IMR-90 (cell line): Measurements from ENCODE around the gene SIRPD. TPM values are rescaled to one million over a fixed set of nuclear protein-coding genes. Genes with fewer than 3 reads are reported as not detected.

Source experiments
- ATAC-seq: fragments of 200-7000 bp; cut with Tn5 transposase; 2 replicates; pipeline ENCODE4 v1.9.1; 2020; ENCODE audit warnings: low read depth, mild to moderate bottlenecking, moderate library complexity
- BruUV-seq: library from RNA; stranded (reverse); fragments of 400-500 nt; replicated peaks from 2 replicates; lab custom pipeline; 2021; lab: Mats Ljungman, UMichigan
- CTCF ChIA-PET: fragments of 300-600 bp; formaldehyde crosslinking; extraction: SDS; loops from one replicate; lab custom pipeline; 2021; ENCODE audit warnings: antibody characterized with exemption; lab: Yijun Ruan, JAX
- POLR2A ChIA-PET: fragments of 300-600 bp; sonication (Branson Sonifier 250); formaldehyde crosslinking; loops from one replicate; lab custom pipeline; 2022; ENCODE audit warnings: antibody characterized with exemption; ENCODE audit not compliant: unreplicated experiment; lab: Charles Lee
- DNase-seq: peaks from one replicate; pipeline ENCODE4 v3.0.0; 2013
- H2AFZ ChIP-seq: replicated peaks from 2 replicates; pipeline ENCODE3; 2013; ENCODE audit warnings: low read length, mild to moderate bottlenecking; ENCODE audit not compliant: poor library complexity
- H2AK5ac ChIP-seq: 2 replicates; pipeline ENCODE4 v1.6.1; 2013; ENCODE audit warnings: low read depth, low read length, inconsistent platforms
- H2AK9ac ChIP-seq: replicated peaks from 2 replicates; pipeline ENCODE3; 2013; ENCODE audit warnings: mild to moderate bottlenecking, low read depth, low read length, moderate library complexity; ENCODE audit not compliant: poor library complexity
- H2BK120ac ChIP-seq: 2 replicates; pipeline ENCODE4 v1.6.1; 2013; ENCODE audit warnings: low read depth, low read length, inconsistent platforms
- H2BK15ac ChIP-seq: 3 replicates; pipeline ENCODE4 v1.6.1; 2013; ENCODE audit warnings: low read depth, low read length, inconsistent platforms
- H2BK20ac ChIP-seq: 2 replicates; pipeline ENCODE4 v1.6.1; 2013; ENCODE audit warnings: low read depth, mild to moderate bottlenecking, inconsistent platforms, low read length, moderate library complexity
- H2BK5ac ChIP-seq: 2 replicates; pipeline ENCODE4 v1.6.1; 2013; ENCODE audit warnings: mild to moderate bottlenecking, low read depth, low read length, inconsistent platforms; ENCODE audit not compliant: poor library complexity, severe bottlenecking
- H3K14ac ChIP-seq: replicated peaks from 2 replicates; pipeline ENCODE4 v1.6.1; 2013; ENCODE audit warnings: low read depth, low read length, inconsistent platforms
- H3K18ac ChIP-seq: 2 replicates; pipeline ENCODE4 v1.6.1; 2013; ENCODE audit warnings: low read depth, low read length, control low read depth
- H3K23ac ChIP-seq: 2 replicates; pipeline ENCODE4 v1.6.1; 2013; ENCODE audit warnings: low read depth, low read length, inconsistent platforms
- H3K27ac ChIP-seq: 2 replicates; pipeline ENCODE4 v1.5.1; 2013; ENCODE audit warnings: mild to moderate bottlenecking, control low read depth, low read length; ENCODE audit not compliant: insufficient read depth
- H3K27me3 ChIP-seq: 2 replicates; pipeline ENCODE4 v1.6.1; 2013; ENCODE audit warnings: low read length; ENCODE audit not compliant: control insufficient read depth, insufficient read depth
- H3K36me3 ChIP-seq: 2 replicates; pipeline ENCODE4 v1.6.1; 2013; ENCODE audit warnings: low read length, mixed read lengths; ENCODE audit not compliant: control insufficient read depth, insufficient read depth
- H3K4ac ChIP-seq: 2 replicates; pipeline ENCODE4 v1.6.1; 2013; ENCODE audit warnings: low read depth, low read length, inconsistent platforms
- H3K4me1 ChIP-seq: 2 replicates; pipeline ENCODE4 v1.6.1; 2013; ENCODE audit warnings: low read length, mixed read lengths; ENCODE audit not compliant: control insufficient read depth, insufficient read depth
- H3K4me2 ChIP-seq: 2 replicates; pipeline ENCODE4 v1.6.1; 2013; ENCODE audit warnings: low read depth, mild to moderate bottlenecking, control low read depth, low read length, moderate library complexity
- H3K4me3 ChIP-seq: 2 replicates; pipeline ENCODE4 v1.5.1; 2013; ENCODE audit warnings: low read depth, mild to moderate bottlenecking, control low read depth, low read length, moderate library complexity; ENCODE audit not compliant: insufficient read depth
- H3K56ac ChIP-seq: 2 replicates; pipeline ENCODE4 v1.6.1; 2013; ENCODE audit warnings: low read length, inconsistent platforms; ENCODE audit not compliant: insufficient read depth; ENCODE audit errors: extremely low read depth
- H3K79me1 ChIP-seq, 2 experiments: 2 replicates each; pipeline ENCODE4 v1.6.1; 2013; ENCODE audit warnings: low read length in 2 of 2, inconsistent platforms in 1 of 2, low read depth in 1 of 2
- H3K9ac ChIP-seq: 2 replicates; pipeline ENCODE4 v1.6.1; 2013; ENCODE audit warnings: low read depth, low read length, control low read depth
- H3K9me1 ChIP-seq: 2 replicates; pipeline ENCODE4 v1.6.1; 2013; ENCODE audit warnings: low read length, inconsistent platforms; ENCODE audit not compliant: insufficient read depth
- H3K9me3 ChIP-seq: 2 replicates; pipeline ENCODE4 v1.6.1; 2013; ENCODE audit warnings: low read length; ENCODE audit not compliant: control insufficient read depth, insufficient read depth
- H4K20me1 ChIP-seq: 2 replicates; pipeline ENCODE4 v1.6.1; 2013; ENCODE audit warnings: low read length, inconsistent platforms; ENCODE audit not compliant: insufficient read depth
- H4K5ac ChIP-seq: 2 replicates; pipeline ENCODE4 v1.6.1; 2013; ENCODE audit warnings: mild to moderate bottlenecking, low read depth, low read length, control low read depth
- H4K8ac ChIP-seq, 2 experiments: 2 replicates each; pipeline ENCODE4 v1.6.1; 2013; ENCODE audit warnings: low read depth in 2 of 2, low read length in 2 of 2, control low read depth in 1 of 2, inconsistent platforms in 1 of 2
- H4K91ac ChIP-seq: 2 replicates; pipeline ENCODE4 v1.6.1; 2013; ENCODE audit warnings: low read depth, low read length, inconsistent platforms; ENCODE audit not compliant: insufficient read depth
- BHLHE40 ChIP-seq: fragments of 150-350 bp; IDR thresholded peaks from 2 replicates; pipeline ENCODE4 v1.6.1; 2016; ENCODE audit warnings: mild to moderate bottlenecking, low read depth, low read length
- CEBPB ChIP-seq: IDR thresholded peaks from 2 replicates; pipeline ENCODE4 v1.6.1; 2012; ENCODE audit warnings: low read depth, low read length, improper control_type of control experiment
- ELK1 ChIP-seq: fragments of 150-350 bp; IDR thresholded peaks from 2 replicates; pipeline ENCODE4 v1.6.1; 2016; ENCODE audit warnings: low read depth, mild to moderate bottlenecking, low read length, moderate library complexity, borderline replicate concordance
- MAFK ChIP-seq: IDR thresholded peaks from 2 replicates; pipeline ENCODE4 v1.6.1; 2012; ENCODE audit warnings: low read depth, low read length, improper control_type of control experiment
- MAZ ChIP-seq: IDR thresholded peaks from 2 replicates; pipeline ENCODE4 v1.6.1; 2012; ENCODE audit warnings: low read depth, mild to moderate bottlenecking, low read length, improper control_type of control experiment, moderate library complexity, borderline replicate concordance
- MXI1 ChIP-seq: IDR thresholded peaks from 2 replicates; pipeline ENCODE4 v1.6.1; 2012; ENCODE audit warnings: low read depth, mild to moderate bottlenecking, low read length, moderate library complexity, borderline replicate concordance
- RAD21 ChIP-seq: IDR thresholded peaks from 2 replicates; pipeline ENCODE4 v1.6.1; 2012; ENCODE audit warnings: low read length, improper control_type of control experiment
- dilution Hi-C: fragments of 300-500 bp; cut with HindIII; formaldehyde crosslinking; loops from one replicate; pipeline ENCODE4 v1.14.3; 2018; ENCODE audit warnings: low sequenced_read_pairs; ENCODE audit not compliant: unreplicated experiment
- in situ Hi-C: fragments of 300-500 bp; cut with MboI; formaldehyde crosslinking; loops from 3 replicates; pipeline ENCODE4 v1.14.3; 2019; ENCODE audit warnings: low sequenced_read_pairs, inconsistent platforms, mixed read lengths
- intact Hi-C: fragments of 100-400 bp; cut with micrococcal nuclease; formaldehyde crosslinking; loops from 2 replicates; pipeline ENCODE4 v1.10.0; 2022
- polyA plus RNA-seq, 3 experiments: library from polyadenylated mRNA; depleted of rRNA; stranded (reverse); fragments of >200 nt; gene quantifications; 2 replicates each; pipeline ENCODE4 v1.2.3, GENCODE V29; 2012; ENCODE audit warnings: low replicate concordance in 1 of 3
- total RNA-seq: library from RNA; depleted of rRNA; stranded (reverse); fragments of >200 nt; gene quantifications from 2 replicates; pipeline ENCODE4 v1.2.3, GENCODE V29; 2012
- TF ChIP-seq, protein P1 (sequence below): conservative IDR thresholded peaks from 2 replicates; pipeline ENCODE4 v1.5.1; 2012; ENCODE audit warnings: mild to moderate bottlenecking, low read depth, low read length, improper control_type of control experiment

Gene SIRPD
- total and polyA plus RNA-seq, 2 of the 4 experiments (the other 2 are of a cell fraction) = not detected

DNA sequence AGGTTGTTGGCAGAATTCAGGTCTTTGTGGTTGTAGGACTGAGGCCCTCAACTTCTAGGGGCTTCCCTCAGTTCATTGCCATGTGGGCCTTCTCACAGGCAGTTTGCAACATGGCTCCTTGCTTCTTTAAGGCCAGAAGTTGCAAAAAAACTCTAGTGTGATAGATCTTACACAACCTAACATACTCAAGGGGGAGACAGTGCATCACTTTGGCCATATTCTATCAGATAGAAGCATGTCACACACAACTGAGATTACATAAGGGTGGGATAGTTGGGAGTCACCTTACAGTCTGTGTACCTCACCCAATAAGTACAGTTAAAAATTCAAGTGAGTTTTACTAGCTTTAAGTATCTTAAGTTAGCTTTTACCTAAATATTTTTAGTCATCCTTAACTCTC, 1.6 kb downstream of the SIRPD start:
- no peaks in the 10 kb centered on the region for H4K20me1 ChIP-seq
- H3K9ac ChIP-seq = no peak overlapping the region
- H3K27ac ChIP-seq = no peak overlapping the region
- H3K4me3 ChIP-seq = no peak overlapping the region
- H3K4ac ChIP-seq = no peak overlapping the region
- no peak overlapping the region for H4K5ac ChIP-seq
- in situ Hi-C loops (no loop called here), dilution Hi-C loops (no loop called here), intact Hi-C loops (no loop called here)
- BruUV-seq = no TSS peak
- H3K36me3 ChIP-seq = no peaks in the 10 kb centered on the region
- H3K79me1 ChIP-seq = no peaks in the 10 kb centered on the region
- ATAC-seq (no peak), DNase-seq (no peak)
- H2BK20ac ChIP-seq = no peak overlapping the region
- no peak for TF ChIP-seq MXI1
- TF ChIP-seq, protein P1, sequence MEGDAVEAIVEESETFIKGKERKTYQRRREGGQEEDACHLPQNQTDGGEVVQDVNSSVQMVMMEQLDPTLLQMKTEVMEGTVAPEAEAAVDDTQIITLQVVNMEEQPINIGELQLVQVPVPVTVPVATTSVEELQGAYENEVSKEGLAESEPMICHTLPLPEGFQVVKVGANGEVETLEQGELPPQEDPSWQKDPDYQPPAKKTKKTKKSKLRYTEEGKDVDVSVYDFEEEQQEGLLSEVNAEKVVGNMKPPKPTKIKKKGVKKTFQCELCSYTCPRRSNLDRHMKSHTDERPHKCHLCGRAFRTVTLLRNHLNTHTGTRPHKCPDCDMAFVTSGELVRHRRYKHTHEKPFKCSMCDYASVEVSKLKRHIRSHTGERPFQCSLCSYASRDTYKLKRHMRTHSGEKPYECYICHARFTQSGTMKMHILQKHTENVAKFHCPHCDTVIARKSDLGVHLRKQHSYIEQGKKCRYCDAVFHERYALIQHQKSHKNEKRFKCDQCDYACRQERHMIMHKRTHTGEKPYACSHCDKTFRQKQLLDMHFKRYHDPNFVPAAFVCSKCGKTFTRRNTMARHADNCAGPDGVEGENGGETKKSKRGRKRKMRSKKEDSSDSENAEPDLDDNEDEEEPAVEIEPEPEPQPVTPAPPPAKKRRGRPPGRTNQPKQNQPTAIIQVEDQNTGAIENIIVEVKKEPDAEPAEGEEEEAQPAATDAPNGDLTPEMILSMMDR = no peak
- TF ChIP-seq BHLHE40 = no peak
- no peak for TF ChIP-seq RAD21
- TF ChIP-seq MAZ = no peak
- TF ChIP-seq MAFK = no peak
- TF ChIP-seq ELK1 = no peak
- TF ChIP-seq CEBPB = no peak
- no peak overlapping the region for H2AFZ ChIP-seq
- H3K14ac ChIP-seq = no peak overlapping the region
- H3K9me3 ChIP-seq = no peaks in the 10 kb centered on the region
- no peak overlapping the region for H2AK9ac ChIP-seq
- H2BK5ac ChIP-seq = no peak overlapping the region
- no peak overlapping the region for H3K56ac ChIP-seq
- ChIA-PET POLR2A (no interaction called here), CTCF (no interaction called here)
- no peak overlapping the region for H3K4me2 ChIP-seq
- H4K91ac ChIP-seq = no peak overlapping the region
- no peak overlapping the region for H2BK120ac ChIP-seq
- H3K18ac ChIP-seq = no peak overlapping the region
- H4K8ac ChIP-seq = no peak overlapping the region
- no peak overlapping the region for H3K23ac ChIP-seq
- peaks cover 2% of the 10 kb centered on the region; the same call in 1 of the 2 replicates for H3K27me3 ChIP-seq
- no peaks in the 10 kb centered on the region for H3K9me1 ChIP-seq
- H2BK15ac ChIP-seq = no peak overlapping the region
- H2AK5ac ChIP-seq = no peak overlapping the region
- H3K4me1 ChIP-seq = no peaks in the 10 kb centered on the region
